OCI-LY1 (cell line): ENCODE results near the gene GPR108.

ENCODE experiments used
- H2AFZ ChIP-seq: fragments of 200-600 bp; sonication (generic), shearing (Covaris generic); 2 replicates; pipeline ENCODE4 v1.6.0; 2014; ENCODE audit warnings: antibody characterized with exemption, mild to moderate bottlenecking, low read length
- H3F3A ChIP-seq: fragments of 200-600 bp; sonication (generic), shearing (Covaris generic); 2 replicates; pipeline ENCODE4 v1.6.0; 2014; ENCODE audit warnings: mild to moderate bottlenecking, antibody characterized with exemption, low read length, moderate library complexity; ENCODE audit not compliant: insufficient read depth
- H3K27ac ChIP-seq: fragments of 200-600 bp; sonication (generic); 2 replicates; pipeline ENCODE4 v1.5.1; 2014; ENCODE audit warnings: low read length, mixed run types, mild to moderate bottlenecking, low read depth; ENCODE audit not compliant: poor library complexity, severe bottlenecking
- H3K27me3 ChIP-seq: fragments of 200-600 bp; sonication (generic); 2 replicates; pipeline ENCODE4 v1.6.0; 2014; ENCODE audit warnings: antibody characterized with exemption, mild to moderate bottlenecking, low read length, moderate library complexity; ENCODE audit not compliant: insufficient read depth
- H3K36me3 ChIP-seq: fragments of 200-600 bp; sonication (generic); 2 replicates; pipeline ENCODE4 v1.6.1; 2014; ENCODE audit warnings: mild to moderate bottlenecking, antibody characterized with exemption, low read length, moderate library complexity, mixed read lengths; ENCODE audit not compliant: insufficient read depth
- H3K4me1 ChIP-seq: fragments of 200-600 bp; sonication (generic); 2 replicates; pipeline ENCODE4 v1.5.1; 2014; ENCODE audit warnings: mild to moderate bottlenecking, low read length, moderate library complexity; ENCODE audit not compliant: insufficient read depth, severe bottlenecking
- H3K4me2 ChIP-seq: fragments of 200-600 bp; sonication (generic), shearing (Covaris generic); 2 replicates; pipeline ENCODE4 v1.6.1; 2014; ENCODE audit warnings: low read length
- H3K4me3 ChIP-seq: fragments of 200-600 bp; sonication (generic); 2 replicates; pipeline ENCODE4 v1.5.1; 2014; ENCODE audit warnings: low read length, low read depth, mild to moderate bottlenecking, mixed read lengths; ENCODE audit not compliant: poor library complexity, severe bottlenecking
- H3K79me2 ChIP-seq: fragments of 200-600 bp; shearing (Covaris generic); 2 replicates; pipeline ENCODE4 v1.6.1; 2016; ENCODE audit warnings: mixed run types, low read length, mixed read lengths; ENCODE audit not compliant: insufficient read depth
- H3K9ac ChIP-seq: fragments of 200-600 bp; sonication (generic), shearing (Covaris generic); 2 replicates; pipeline ENCODE4 v1.6.1; 2014; ENCODE audit warnings: mild to moderate bottlenecking, low read length, mixed read lengths
- H3K9me2 ChIP-seq: fragments of 200-600 bp; sonication (generic), shearing (Covaris generic); 2 replicates; pipeline ENCODE4 v1.6.1; 2014; ENCODE audit warnings: low read depth, mild to moderate bottlenecking, low read length, mixed read lengths
- H3K9me3 ChIP-seq: fragments of 200-600 bp; shearing (Covaris generic); 2 replicates; pipeline ENCODE4 v1.6.1; 2014; ENCODE audit warnings: low read length, mixed read lengths
- H4K20me1 ChIP-seq: fragments of 200-600 bp; sonication (generic), shearing (Covaris generic); 2 replicates; pipeline ENCODE4 v1.6.0; 2016; ENCODE audit warnings: mild to moderate bottlenecking, low read length; ENCODE audit not compliant: insufficient read depth
- CTCF ChIP-seq: fragments of 200-600 bp; sonication (generic), shearing (Covaris generic); IDR thresholded peaks from 2 replicates; pipeline ENCODE4 v1.5.1; 2017; ENCODE audit warnings: mild to moderate bottlenecking, antibody characterized with exemption, low read length, moderate library complexity, mixed read lengths
- EZH2 ChIP-seq: fragments of 200-600 bp; sonication (generic), shearing (Covaris generic); IDR thresholded peaks from 2 replicates; pipeline ENCODE4 v1.8.0; 2017; ENCODE audit warnings: borderline replicate concordance, mixed run types, mild to moderate bottlenecking, antibody characterized with exemption, low read length, moderate library complexity, mixed read lengths

The GPR108 gene

GRCh38 chr19:6719540-6719861, 17.9 kb downstream of the GPR108 start:
- Histone ChIP-seq H3K4me1 (peaks cover 22% of the 10 kb centered on the region), H3K4me3 (no peak overlapping the region), H3K27ac (no peak overlapping the region), H3K4me2 (no peak overlapping the region), H3F3A (no peaks in the 10 kb centered on the region), H2AFZ (no peak overlapping the region), H3K79me2 (no peaks in the 10 kb centered on the region), H3K36me3 (no peaks in the 10 kb centered on the region), H3K9ac (no peak overlapping the region), H3K9me2 (no peaks in the 10 kb centered on the region), H3K9me3 (no peaks in the 10 kb centered on the region), H3K27me3 (no peaks in the 10 kb centered on the region), H4K20me1 (no peaks in the 10 kb centered on the region)
- TF ChIP-seq CTCF, result no peak
- no peak for TF ChIP-seq EZH2

GRCh38 chr19:6718741-6719539, 18.4 kb downstream of the GPR108 start:
- H3F3A ChIP-seq, result no peaks in the 10 kb centered on the region
- no peaks in the 10 kb centered on the region for H4K20me1 ChIP-seq
- no peaks in the 10 kb centered on the region for H3K9me2 ChIP-seq
- no peaks in the 10 kb centered on the region for H3K79me2 ChIP-seq
- no peak overlapping the region for H3K9ac ChIP-seq
- TF ChIP-seq EZH2 (no peak), CTCF (no peak)
- H2AFZ ChIP-seq, result no peak overlapping the region
- H3K4me3 ChIP-seq, result no peak overlapping the region
- H3K27ac ChIP-seq, result no peak overlapping the region
- no peaks in the 10 kb centered on the region for H3K9me3 ChIP-seq
- H3K36me3 ChIP-seq, result no peaks in the 10 kb centered on the region
- peaks cover 22% of the 10 kb centered on the region for H3K4me1 ChIP-seq
- H3K4me2 ChIP-seq, result no peak overlapping the region
- H3K27me3 ChIP-seq, result no peaks in the 10 kb centered on the region

- Histone ChIP-seq H3K4me1 (peaks cover 22% of the 10 kb centered on the region), H3F3A (no peaks in the 10 kb centered on the region), H3K4me3 (no peak overlapping the region), H3K9me2 (no peaks in the 10 kb centered on the region), H3K36me3 (no peaks in the 10 kb centered on the region), H2AFZ (no peak overlapping the region), H3K4me2 (no peak overlapping the region), H4K20me1 (no peaks in the 10 kb centered on the region), H3K9me3 (no peaks in the 10 kb centered on the region), H3K9ac (no peak overlapping the region), H3K27me3 (no peaks in the 10 kb centered on the region), H3K27ac (no peak overlapping the region), H3K79me2 (no peaks in the 10 kb centered on the region)
- no peak for TF ChIP-seq EZH2
- TF ChIP-seq CTCF, result no peak
Measured at GRCh38 chr19:6718111-6718740, 19.2 kb downstream of the GPR108 start.
